ENCODE results near the gene BASP1. TPM values are rescaled to one million over a fixed set of nuclear protein-coding genes. Genes with fewer than 3 reads are reported as not detected.

BASP1 gene
- polyA plus RNA-seq, 1 of the 3 experiments (the other 2 are of a cell fraction), result 107 TPM

DNA sequence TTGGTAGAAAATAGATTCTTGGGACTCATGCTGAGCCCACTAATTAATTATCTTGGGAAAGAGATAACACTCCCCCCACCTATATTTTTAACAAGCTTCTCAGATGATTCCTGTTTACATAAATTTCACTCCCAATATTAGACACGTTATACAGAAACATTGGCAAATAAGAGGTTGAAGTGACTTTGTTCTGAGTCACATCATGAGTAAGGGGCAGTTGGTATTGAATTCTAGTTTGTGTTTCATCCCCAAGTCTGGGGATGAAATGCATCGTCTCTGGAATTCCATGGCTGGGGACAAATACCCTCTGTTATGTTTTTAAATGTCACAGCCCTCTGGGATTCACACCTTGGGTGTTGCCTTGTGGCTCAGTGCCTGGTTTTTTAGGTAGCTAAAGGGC is 41.0 kb downstream of the BASP1 start:
- no peaks in the 10 kb centered on the region for H4K20me1 ChIP-seq (ENCODE audit: insufficient read depth)
- DNase-seq, result no peak
- TF ChIP-seq GABPA (IDR thresholded peaks at IDR 0.05; ENCODE audit: low read depth), result no peak
- no peak for TF ChIP-seq EZH2phosphoT487 (IDR thresholded peaks at IDR 0.05; ENCODE audit: borderline replicate concordance, low read depth)
- TF ChIP-seq RFX5 (IDR thresholded peaks at IDR 0.05; ENCODE audit: low read length), result no peak
- TF ChIP-seq SMC3 (IDR thresholded peaks at IDR 0.05; ENCODE audit: low read depth, low read length), result no peak
- TF ChIP-seq TEAD4 (IDR thresholded peaks at IDR 0.05; ENCODE audit: borderline replicate concordance, insufficient read depth), result peak; percentile 32; the same call in 1 of the 2 replicates
- TF ChIP-seq GATA2 (CRISPR knock-in tag; IDR thresholded peaks at IDR 0.05), result no peak
- TF ChIP-seq FOXJ3 (CRISPR knock-in tag; IDR thresholded peaks at IDR 0.05), result no peak
- TF ChIP-seq YY1 (IDR thresholded peaks at IDR 0.05; ENCODE audit: low read depth), result no peak
- TF ChIP-seq MXI1 (IDR thresholded peaks at IDR 0.05; ENCODE audit: low read depth, low read length), result no peak
- TF ChIP-seq RAD21 (IDR thresholded peaks at IDR 0.05; ENCODE audit: low read length), result no peak
- TF ChIP-seq, protein P1, sequence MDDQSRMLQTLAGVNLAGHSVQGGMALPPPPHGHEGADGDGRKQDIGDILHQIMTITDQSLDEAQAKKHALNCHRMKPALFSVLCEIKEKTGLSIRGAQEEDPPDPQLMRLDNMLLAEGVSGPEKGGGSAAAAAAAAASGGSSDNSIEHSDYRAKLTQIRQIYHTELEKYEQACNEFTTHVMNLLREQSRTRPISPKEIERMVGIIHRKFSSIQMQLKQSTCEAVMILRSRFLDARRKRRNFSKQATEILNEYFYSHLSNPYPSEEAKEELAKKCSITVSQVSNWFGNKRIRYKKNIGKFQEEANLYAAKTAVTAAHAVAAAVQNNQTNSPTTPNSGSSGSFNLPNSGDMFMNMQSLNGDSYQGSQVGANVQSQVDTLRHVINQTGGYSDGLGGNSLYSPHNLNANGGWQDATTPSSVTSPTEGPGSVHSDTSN (IDR thresholded peaks at IDR 0.05), result no peak; the same call in 1 of the 2 replicates
- TF ChIP-seq TCF12 (IDR thresholded peaks at IDR 0.05), result peak; percentile 52; the same call in 1 of the 2 replicates
- TF ChIP-seq, protein P2, sequence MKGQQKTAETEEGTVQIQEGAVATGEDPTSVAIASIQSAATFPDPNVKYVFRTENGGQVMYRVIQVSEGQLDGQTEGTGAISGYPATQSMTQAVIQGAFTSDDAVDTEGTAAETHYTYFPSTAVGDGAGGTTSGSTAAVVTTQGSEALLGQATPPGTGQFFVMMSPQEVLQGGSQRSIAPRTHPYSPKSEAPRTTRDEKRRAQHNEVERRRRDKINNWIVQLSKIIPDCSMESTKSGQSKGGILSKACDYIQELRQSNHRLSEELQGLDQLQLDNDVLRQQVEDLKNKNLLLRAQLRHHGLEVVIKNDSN (IDR thresholded peaks at IDR 0.05; ENCODE audit: borderline replicate concordance, low read depth), result no peak
- peak; percentile 50 for TF ChIP-seq JUND (IDR thresholded peaks at IDR 0.05)
- TF ChIP-seq, protein P3, sequence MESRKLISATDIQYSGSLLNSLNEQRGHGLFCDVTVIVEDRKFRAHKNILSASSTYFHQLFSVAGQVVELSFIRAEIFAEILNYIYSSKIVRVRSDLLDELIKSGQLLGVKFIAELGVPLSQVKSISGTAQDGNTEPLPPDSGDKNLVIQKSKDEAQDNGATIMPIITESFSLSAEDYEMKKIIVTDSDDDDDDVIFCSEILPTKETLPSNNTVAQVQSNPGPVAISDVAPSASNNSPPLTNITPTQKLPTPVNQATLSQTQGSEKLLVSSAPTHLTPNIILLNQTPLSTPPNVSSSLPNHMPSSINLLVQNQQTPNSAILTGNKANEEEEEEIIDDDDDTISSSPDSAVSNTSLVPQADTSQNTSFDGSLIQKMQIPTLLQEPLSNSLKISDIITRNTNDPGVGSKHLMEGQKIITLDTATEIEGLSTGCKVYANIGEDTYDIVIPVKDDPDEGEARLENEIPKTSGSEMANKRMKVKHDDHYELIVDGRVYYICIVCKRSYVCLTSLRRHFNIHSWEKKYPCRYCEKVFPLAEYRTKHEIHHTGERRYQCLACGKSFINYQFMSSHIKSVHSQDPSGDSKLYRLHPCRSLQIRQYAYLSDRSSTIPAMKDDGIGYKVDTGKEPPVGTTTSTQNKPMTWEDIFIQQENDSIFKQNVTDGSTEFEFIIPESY (IDR thresholded peaks at IDR 0.05; ENCODE audit: borderline replicate concordance, low read depth), result no peak
- TF ChIP-seq, protein P4, sequence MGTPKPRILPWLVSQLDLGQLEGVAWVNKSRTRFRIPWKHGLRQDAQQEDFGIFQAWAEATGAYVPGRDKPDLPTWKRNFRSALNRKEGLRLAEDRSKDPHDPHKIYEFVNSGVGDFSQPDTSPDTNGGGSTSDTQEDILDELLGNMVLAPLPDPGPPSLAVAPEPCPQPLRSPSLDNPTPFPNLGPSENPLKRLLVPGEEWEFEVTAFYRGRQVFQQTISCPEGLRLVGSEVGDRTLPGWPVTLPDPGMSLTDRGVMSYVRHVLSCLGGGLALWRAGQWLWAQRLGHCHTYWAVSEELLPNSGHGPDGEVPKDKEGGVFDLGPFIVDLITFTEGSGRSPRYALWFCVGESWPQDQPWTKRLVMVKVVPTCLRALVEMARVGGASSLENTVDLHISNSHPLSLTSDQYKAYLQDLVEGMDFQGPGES (IDR thresholded peaks at IDR 0.05; ENCODE audit: low read depth, low read length), result no peak
- TF ChIP-seq POLR2AphosphoS5 (IDR thresholded peaks at IDR 0.05; ENCODE audit: low read depth, low read length), result no peak
- TF ChIP-seq TAF1 (IDR thresholded peaks at IDR 0.05; ENCODE audit: borderline replicate concordance, low read depth, low read length), result no peak
- TF ChIP-seq NFIC (IDR thresholded peaks at IDR 0.05; ENCODE audit: borderline replicate concordance), result peak; percentile 32; the same call in 1 of the 2 replicates
- no peak for TF ChIP-seq RXRA (IDR thresholded peaks at IDR 0.05; ENCODE audit: borderline replicate concordance, low read depth)
- no peak for TF ChIP-seq FOXM1 (IDR thresholded peaks at IDR 0.05; ENCODE audit: low read depth)
- no peak for TF ChIP-seq ELF1 (IDR thresholded peaks at IDR 0.05)
- TF ChIP-seq NRF1 (IDR thresholded peaks at IDR 0.05; ENCODE audit: low read depth, low read length), result no peak
- TF ChIP-seq, protein P5, sequence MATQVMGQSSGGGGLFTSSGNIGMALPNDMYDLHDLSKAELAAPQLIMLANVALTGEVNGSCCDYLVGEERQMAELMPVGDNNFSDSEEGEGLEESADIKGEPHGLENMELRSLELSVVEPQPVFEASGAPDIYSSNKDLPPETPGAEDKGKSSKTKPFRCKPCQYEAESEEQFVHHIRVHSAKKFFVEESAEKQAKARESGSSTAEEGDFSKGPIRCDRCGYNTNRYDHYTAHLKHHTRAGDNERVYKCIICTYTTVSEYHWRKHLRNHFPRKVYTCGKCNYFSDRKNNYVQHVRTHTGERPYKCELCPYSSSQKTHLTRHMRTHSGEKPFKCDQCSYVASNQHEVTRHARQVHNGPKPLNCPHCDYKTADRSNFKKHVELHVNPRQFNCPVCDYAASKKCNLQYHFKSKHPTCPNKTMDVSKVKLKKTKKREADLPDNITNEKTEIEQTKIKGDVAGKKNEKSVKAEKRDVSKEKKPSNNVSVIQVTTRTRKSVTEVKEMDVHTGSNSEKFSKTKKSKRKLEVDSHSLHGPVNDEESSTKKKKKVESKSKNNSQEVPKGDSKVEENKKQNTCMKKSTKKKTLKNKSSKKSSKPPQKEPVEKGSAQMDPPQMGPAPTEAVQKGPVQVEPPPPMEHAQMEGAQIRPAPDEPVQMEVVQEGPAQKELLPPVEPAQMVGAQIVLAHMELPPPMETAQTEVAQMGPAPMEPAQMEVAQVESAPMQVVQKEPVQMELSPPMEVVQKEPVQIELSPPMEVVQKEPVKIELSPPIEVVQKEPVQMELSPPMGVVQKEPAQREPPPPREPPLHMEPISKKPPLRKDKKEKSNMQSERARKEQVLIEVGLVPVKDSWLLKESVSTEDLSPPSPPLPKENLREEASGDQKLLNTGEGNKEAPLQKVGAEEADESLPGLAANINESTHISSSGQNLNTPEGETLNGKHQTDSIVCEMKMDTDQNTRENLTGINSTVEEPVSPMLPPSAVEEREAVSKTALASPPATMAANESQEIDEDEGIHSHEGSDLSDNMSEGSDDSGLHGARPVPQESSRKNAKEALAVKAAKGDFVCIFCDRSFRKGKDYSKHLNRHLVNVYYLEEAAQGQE (IDR thresholded peaks at IDR 0.05; ENCODE audit: low read depth, low read length), result no peak
- TF ChIP-seq, protein P6, sequence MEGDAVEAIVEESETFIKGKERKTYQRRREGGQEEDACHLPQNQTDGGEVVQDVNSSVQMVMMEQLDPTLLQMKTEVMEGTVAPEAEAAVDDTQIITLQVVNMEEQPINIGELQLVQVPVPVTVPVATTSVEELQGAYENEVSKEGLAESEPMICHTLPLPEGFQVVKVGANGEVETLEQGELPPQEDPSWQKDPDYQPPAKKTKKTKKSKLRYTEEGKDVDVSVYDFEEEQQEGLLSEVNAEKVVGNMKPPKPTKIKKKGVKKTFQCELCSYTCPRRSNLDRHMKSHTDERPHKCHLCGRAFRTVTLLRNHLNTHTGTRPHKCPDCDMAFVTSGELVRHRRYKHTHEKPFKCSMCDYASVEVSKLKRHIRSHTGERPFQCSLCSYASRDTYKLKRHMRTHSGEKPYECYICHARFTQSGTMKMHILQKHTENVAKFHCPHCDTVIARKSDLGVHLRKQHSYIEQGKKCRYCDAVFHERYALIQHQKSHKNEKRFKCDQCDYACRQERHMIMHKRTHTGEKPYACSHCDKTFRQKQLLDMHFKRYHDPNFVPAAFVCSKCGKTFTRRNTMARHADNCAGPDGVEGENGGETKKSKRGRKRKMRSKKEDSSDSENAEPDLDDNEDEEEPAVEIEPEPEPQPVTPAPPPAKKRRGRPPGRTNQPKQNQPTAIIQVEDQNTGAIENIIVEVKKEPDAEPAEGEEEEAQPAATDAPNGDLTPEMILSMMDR (IDR thresholded peaks at IDR 0.05), result no peak

More for the DNA sequence above, 41.0 kb downstream of the BASP1 start:
- H3K4me2 ChIP-seq, result no peak overlapping the region; the same call in 1 of the 2 replicates
- no peak overlapping the region for H3K4me3 ChIP-seq (ENCODE audit: low read depth in 2 of 2, low read length in 1 of 2)
- H3F3A ChIP-seq (replicated peaks; ENCODE audit: insufficient read depth), result peaks cover 3% of the 10 kb centered on the region
- POLR2A ChIA-PET, result no interaction called here
- no peaks in the 10 kb centered on the region for H3K9me2 ChIP-seq
- H3K36me3 ChIP-seq (replicated peaks in 1 of 2; ENCODE audit: control insufficient read depth in 1 of 2, insufficient read depth in 2 of 2, low read length in 1 of 2), result peaks cover 0 to 22% of the 10 kb centered on the region in 2 experiments
- CTCF ChIA-PET, result interaction anchor here (1.2 kb wide), 1 partner anchor 1136 kb away, joined by 4 read pairs; no protein-coding TSS in a partner anchor
- WGBS (ENCODE audit: low lambda C conversion rate), result 10% methylated on average over 2 of the region's 2 CpGs
- peaks cover 94% of the 10 kb centered on the region; the same call in 1 of the 2 replicates for H3K79me2 ChIP-seq (ENCODE audit: insufficient read depth)
- H3K27me3 ChIP-seq (ENCODE audit: insufficient read depth), result no peaks in the 10 kb centered on the region
- no peak overlapping the region; a peak in 1 of 4 replicates for H3K27ac ChIP-seq (ENCODE audit: low read depth in 2 of 2, low read length in 1 of 2)
- H3K9ac ChIP-seq, result no peak overlapping the region
- H2AFZ ChIP-seq (ENCODE audit: low read depth), result no peak overlapping the region
- H3K4me1 ChIP-seq (ENCODE audit: control insufficient read depth in 1 of 2, insufficient read depth in 2 of 2, low read depth in 1 of 2, low read length in 1 of 2), result peaks cover 0 to 11% of the 10 kb centered on the region in 2 experiments; a peak in 1 of 4 replicates
- no peaks in the 10 kb centered on the region for H3K9me3 ChIP-seq
